Coronary artery (tissue), 2 donors: ENCODE results near the gene CCDC28A.

Source experiments
- DNase-seq: peaks from one replicate; pipeline ENCODE4 v3.0.0-alpha.2; 2017; ENCODE audit warnings: low spot score
- H3K27ac ChIP-seq, 2 donors: fragments of 200-600 bp; sonication (generic); one replicate each; pipeline ENCODE4 v1.5.1; 2016 to 2019
- H3K4me3 ChIP-seq: fragments of 200-600 bp; sonication (generic); 2 replicates; pipeline ENCODE4 v1.5.1; 2016; ENCODE audit warnings: mild to moderate bottlenecking, moderate library complexity
- TF ChIP-seq, protein P1 (sequence below): fragments of 200-600 bp; sonication (generic); IDR thresholded peaks from one replicate; pipeline ENCODE4 v1.5.1; 2019; ENCODE audit warnings: antibody characterized with exemption

CCDC28A gene

GRCh38 chr6:138833816-138834539 lies 60.4 kb downstream of the CCDC28A start:
- H3K27ac ChIP-seq: no peak overlapping the region
- DNase-seq: no peak
- TF ChIP-seq, protein P1, sequence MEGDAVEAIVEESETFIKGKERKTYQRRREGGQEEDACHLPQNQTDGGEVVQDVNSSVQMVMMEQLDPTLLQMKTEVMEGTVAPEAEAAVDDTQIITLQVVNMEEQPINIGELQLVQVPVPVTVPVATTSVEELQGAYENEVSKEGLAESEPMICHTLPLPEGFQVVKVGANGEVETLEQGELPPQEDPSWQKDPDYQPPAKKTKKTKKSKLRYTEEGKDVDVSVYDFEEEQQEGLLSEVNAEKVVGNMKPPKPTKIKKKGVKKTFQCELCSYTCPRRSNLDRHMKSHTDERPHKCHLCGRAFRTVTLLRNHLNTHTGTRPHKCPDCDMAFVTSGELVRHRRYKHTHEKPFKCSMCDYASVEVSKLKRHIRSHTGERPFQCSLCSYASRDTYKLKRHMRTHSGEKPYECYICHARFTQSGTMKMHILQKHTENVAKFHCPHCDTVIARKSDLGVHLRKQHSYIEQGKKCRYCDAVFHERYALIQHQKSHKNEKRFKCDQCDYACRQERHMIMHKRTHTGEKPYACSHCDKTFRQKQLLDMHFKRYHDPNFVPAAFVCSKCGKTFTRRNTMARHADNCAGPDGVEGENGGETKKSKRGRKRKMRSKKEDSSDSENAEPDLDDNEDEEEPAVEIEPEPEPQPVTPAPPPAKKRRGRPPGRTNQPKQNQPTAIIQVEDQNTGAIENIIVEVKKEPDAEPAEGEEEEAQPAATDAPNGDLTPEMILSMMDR: no peak
- H3K4me3 ChIP-seq: no peak overlapping the region

- H3K4me3 ChIP-seq: no peak overlapping the region
- TF ChIP-seq, protein P1: no peak
- DNase-seq: no peak
- no peak overlapping the region for H3K27ac ChIP-seq
Measured at GRCh38 chr6:138837246-138837645, 63.7 kb downstream of the CCDC28A start.
